GM10847 (cell line): Measurements from ENCODE around the gene MARCHF10.

Source experiments
- POLR2A ChIP-seq: IDR thresholded peaks from 2 replicates; pipeline ENCODE4 v1.6.1; 2011; ENCODE audit not compliant: insufficient read length; ENCODE audit errors: extremely low read depth

MARCHF10 gene

GRCh38 chr17:62823111-62823893 lies 15.2 kb upstream of the MARCHF10 start:
- TF ChIP-seq POLR2A, result no peak

GRCh38 chr17:62822080-62822904 lies 14.2 kb upstream of the MARCHF10 start:
- TF ChIP-seq POLR2A, result no peak

DNA sequence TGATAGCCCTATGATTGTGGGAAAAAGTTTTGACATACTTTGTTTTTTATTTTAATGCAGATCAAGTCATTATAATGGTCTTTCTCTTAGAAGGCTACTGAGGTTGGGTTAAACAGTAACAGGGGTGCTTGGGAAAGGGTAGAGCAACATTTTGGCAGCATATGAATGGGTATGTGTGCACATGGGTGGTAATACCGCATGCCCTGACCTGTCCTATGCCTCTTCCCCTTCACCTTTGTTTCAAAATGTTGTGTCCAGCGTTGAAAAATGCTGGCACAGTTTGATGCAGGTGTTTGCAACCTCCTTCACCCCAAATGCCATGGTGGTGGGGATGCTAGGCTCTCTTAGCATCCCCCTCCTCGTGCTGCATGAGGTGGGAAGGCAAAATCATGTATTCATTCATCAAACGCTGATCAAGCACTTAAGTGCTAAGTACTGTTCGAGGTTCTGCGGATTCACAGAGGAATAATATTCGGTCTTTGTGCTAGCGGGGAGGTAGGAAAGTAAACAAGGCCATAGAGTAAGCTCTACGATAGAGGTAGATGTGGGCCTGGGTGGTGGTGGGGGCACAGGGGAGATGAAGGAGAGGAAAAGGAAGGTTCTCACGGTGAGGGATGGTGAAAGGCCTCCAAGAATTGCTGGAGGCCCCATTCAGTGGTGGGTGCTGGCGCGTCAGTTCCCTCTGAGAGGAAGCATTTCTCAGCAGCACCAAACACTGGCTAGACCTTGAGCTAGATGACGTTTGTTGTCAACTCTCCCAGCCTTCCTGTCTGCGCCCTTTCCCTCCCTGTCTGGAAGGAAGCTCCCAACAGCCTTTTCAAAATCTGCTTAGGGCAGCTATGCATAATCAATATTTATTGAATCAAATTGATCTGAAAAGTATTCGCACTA lies 13.3 kb upstream of the MARCHF10 start:
- no peak for TF ChIP-seq POLR2A

GRCh38 chr17:62819511-62820221 lies 11.6 kb upstream of the MARCHF10 start:
- no peak for TF ChIP-seq POLR2A

DNA sequence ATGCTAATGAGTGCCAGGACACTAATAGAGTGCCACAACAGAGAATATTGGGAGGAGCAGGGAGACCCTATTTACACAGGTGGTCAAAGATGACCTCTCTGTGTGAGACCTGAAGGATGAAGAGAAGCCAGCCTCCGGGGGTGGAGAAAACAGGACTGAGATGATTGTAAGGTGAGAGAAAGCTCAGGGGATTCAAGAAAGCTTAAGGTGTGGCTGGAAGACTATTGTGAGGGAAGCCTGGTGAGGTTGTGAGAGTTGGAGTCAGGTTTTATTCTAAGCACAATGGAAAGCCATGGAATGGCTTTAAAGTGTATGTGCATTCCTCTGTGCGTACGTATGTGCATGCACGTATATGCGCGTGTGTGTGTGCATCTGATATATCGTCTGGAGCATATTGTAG lies 10.4 kb upstream of the MARCHF10 start:
- TF ChIP-seq POLR2A, result no peak

DNA sequence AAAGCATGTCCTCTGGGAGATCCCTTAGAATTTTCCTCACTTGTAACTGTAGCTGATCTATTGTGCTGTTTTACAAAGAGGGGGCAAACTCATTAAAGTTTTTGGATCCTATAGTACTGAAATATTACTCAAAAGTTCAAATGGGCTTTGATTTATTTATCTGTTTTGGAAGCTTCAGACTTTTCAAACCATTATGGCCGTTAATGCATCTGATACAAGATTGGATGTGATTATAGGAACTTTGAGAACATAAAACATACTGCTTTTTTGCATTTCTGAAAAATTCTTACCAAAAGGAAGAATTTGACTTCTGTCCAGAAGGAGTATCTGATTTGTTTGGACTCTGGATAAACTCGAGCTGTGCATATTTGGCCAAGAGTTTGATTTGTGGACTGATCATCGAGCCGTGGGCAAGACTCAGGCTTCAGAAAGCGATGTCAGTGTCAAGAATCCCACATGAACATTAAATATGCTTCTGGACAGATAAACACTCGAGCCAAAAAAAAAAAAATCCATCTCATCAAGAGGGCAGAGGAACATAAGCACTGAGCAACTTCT lies 8.2 kb upstream of the MARCHF10 start:
- no peak for TF ChIP-seq POLR2A

GRCh38 chr17:62809656-62810055 lies 1.5 kb upstream of the MARCHF10 start:
- TF ChIP-seq POLR2A, result no peak

- TF ChIP-seq POLR2A, result no peak
These were observed 459 bp upstream of the MARCHF10 start for GRCh38 chr17:62808576-62808970.

DNA sequence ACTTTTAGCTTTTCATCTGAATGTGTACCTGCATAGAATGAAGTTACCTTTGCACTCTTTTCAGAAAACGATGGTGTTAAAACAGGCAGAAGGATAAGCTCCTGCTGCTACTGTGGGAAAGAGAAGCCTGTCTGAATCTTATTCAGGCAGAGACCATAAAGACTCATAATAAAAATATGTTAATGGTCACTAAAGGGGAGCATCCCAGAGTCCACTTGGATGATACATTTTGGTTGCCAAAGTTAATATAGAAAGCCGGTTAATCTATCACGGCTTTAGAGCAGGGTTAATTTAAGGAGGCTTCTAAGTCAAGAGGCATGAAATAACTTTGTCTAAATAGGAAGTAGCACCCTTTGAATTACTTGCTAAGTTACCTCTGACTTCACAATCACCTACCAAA lies 2.9 kb downstream of the MARCHF10 start:
- TF ChIP-seq POLR2A, result no peak

DNA sequence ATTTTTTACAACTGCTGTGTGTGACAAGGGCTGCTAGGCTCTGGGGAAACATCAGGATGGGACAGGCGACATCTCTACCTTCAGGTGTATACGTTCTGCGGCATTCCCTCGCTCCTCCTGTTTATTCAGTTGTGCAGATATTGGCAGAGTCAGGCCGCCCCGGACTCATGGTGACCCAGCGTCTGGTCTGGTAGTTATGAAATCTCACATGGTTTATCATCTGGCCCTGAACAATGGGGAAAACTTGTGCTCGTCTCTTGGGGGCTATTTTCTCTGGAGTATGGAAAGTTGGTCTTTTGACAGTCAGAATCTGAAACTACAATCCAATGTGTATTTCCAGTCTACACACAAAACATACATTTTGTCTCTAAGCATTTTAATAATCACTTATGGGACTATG lies 3.3 kb downstream of the MARCHF10 start:
- no peak for TF ChIP-seq POLR2A

- no peak for TF ChIP-seq POLR2A
These were observed 4.1 kb downstream of the MARCHF10 start for GRCh38 chr17:62804025-62804424.

DNA sequence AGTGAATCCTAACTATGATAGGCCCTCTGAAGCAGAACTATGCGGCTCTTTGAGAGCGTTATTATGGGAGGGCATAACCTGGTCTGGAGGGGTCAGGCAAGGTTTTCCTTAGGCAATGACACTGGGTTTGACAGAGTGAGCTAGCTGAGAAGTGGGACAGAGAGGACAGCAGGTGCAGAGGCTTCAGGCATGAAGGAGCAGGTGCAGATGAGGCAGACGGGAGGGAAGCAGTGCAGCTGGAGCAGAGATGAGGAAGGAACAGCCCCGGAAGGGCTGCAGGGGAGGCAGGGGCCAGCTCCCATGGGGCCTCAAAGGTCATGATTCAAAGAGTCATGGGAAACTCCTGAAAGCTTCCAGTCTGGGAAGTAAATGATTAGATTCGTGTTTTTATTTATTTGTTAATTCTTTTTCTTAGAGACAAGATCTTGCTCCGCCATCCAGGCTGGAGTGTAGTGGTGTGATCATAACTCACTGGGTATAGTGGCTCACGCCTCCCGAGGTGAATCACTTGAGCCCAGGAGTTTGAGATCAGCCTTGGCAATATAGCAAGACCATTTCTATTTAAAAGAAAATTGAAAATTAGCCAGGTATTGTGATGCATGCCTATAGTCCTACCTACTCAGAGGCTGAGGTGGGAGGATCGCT lies 5.4 kb downstream of the MARCHF10 start:
- TF ChIP-seq POLR2A, result no peak

DNA sequence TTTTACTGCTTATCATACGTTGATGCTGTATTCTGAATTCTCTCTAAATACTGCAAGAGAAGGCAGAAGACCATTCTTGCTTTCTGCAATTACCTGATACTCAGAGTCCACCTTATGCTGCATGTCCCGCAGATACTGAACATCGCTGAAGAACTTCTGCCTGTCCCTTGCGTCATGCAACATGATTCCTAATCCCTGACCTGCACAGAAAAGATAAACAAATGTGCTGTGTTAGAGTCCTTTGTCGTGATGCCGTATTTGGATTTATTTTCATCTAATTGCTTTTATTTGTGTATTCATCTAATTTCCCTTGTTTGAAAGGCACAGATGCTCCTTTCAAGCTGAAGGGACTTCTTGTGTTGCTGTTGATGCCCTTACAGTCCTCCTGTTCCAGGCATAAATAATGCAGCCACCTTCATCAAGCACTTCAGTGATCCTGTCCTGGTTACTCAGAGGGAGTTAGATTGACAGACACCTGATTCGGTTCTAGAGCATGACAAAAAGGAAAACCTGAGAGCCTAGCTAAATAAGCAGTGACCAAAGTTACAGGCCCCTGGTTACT lies 6.5 kb downstream of the MARCHF10 start:
- TF ChIP-seq POLR2A, result no peak

GRCh38 chr17:62800585-62800984 lies 7.5 kb downstream of the MARCHF10 start:
- TF ChIP-seq POLR2A, result no peak
